Measurements from ENCODE around the gene PPP1R7. TPM values are rescaled to one million over a fixed set of nuclear protein-coding genes. Genes with fewer than 3 reads are reported as not detected.

The PPP1R7 gene
- total RNA-seq, 6 donors from 2014 or later = 38.8 to 76.1 (median 57.7) TPM

DNA sequence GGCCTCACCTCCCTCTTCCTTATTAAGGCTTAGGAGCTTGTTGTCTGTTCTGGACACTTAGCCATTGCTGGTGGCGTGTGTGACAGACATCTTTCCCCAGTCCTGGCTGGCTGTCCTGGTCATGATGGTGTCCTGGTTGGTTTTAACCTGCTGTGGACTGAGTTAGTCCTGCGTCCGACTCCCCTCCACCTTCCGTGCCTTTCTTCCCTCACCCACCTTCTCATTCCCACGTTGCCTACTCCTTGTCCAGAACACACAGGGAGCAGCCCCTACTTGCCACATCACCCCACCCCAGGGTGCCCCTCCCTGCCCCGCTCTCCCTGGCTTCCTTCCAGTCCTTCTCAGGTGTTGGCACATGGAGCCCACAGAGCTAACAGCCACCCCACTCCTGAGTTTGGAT is 47.7 kb downstream of the PPP1R7 start:
- Histone ChIP-seq H3K9me3 (no peaks in the 10 kb centered on the region), H3K27ac (no peak overlapping the region)
- 87 to 90% methylated on average over 5 to 6 of the region's 6 CpGs for WGBS, 2 donors

DNA sequence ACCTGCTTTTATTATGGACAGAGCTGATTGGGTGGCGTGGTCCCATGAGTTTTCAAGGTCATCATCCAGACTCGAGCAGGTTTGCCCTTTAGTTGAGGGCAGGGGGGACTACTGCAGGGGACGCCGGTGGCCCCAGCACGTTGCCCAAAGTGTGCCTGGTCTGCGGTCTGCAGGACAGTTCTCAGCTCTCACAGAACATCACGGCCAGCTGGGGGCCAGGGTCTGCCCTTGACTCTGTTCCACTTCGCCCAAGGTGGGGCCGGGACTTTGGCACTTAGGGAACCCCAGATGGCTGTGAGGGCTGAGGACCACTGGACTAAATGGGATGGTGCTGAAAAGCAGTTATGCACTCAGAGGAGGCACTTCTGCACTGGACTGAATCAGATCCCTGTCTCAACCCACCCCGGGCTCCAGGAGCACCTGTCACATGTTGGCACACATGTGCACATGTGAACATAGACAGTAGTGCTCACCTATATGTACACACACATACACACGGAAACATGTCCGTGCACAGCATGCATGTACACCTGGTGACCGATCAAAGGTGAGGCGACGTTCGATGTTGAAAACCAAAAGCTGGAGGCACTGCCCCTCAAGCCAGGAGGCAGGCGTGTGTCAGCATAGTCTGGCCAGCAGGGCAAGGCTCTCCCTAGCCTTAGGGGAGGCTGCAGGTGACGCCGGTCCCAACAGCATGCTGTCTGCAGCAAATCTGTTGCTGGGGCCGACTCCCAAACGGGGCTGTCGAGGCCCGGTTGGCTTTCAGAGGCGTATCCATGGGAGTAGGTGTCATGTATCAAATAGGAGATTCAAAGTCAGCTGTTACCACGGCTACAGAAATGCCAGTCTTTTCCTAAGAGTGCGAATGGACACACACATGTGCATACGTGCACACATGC is 48.4 kb downstream of the PPP1R7 start:
- no peak for DNase-seq
- no peaks in the 10 kb centered on the region for H3K27me3 ChIP-seq
- no peaks in the 10 kb centered on the region for H3K4me1 ChIP-seq
- H3K9me3 ChIP-seq = no peaks in the 10 kb centered on the region
- H3K4me3 ChIP-seq = no peak overlapping the region
- ATAC-seq (ENCODE audit: low FRiP score in 2 of 2) = no peak
- TF ChIP-seq POLR2AphosphoS5 (IDR thresholded peaks at IDR 0.05) (no peak), EP300 (IDR thresholded peaks at IDR 0.05) (no peak), POLR2A (IDR thresholded peaks at IDR 0.05) (no peak)
- TF ChIP-seq, protein P1, sequence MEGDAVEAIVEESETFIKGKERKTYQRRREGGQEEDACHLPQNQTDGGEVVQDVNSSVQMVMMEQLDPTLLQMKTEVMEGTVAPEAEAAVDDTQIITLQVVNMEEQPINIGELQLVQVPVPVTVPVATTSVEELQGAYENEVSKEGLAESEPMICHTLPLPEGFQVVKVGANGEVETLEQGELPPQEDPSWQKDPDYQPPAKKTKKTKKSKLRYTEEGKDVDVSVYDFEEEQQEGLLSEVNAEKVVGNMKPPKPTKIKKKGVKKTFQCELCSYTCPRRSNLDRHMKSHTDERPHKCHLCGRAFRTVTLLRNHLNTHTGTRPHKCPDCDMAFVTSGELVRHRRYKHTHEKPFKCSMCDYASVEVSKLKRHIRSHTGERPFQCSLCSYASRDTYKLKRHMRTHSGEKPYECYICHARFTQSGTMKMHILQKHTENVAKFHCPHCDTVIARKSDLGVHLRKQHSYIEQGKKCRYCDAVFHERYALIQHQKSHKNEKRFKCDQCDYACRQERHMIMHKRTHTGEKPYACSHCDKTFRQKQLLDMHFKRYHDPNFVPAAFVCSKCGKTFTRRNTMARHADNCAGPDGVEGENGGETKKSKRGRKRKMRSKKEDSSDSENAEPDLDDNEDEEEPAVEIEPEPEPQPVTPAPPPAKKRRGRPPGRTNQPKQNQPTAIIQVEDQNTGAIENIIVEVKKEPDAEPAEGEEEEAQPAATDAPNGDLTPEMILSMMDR (IDR thresholded peaks at IDR 0.05) = no peak
- WGBS, 2 donors = 79 to 86% methylated on average over 10 to 25 of the region's 27 CpGs
- H3K27ac ChIP-seq = no peak overlapping the region
- no peaks in the 10 kb centered on the region for H3K36me3 ChIP-seq

More for the DNA sequence above, 47.7 kb downstream of the PPP1R7 start:
- TF ChIP-seq, protein P1 (IDR thresholded peaks at IDR 0.05) = no peak
- TF ChIP-seq POLR2A (IDR thresholded peaks at IDR 0.05) (no peak), POLR2AphosphoS5 (IDR thresholded peaks at IDR 0.05) (no peak), EP300 (IDR thresholded peaks at IDR 0.05) (no peak)
- Histone ChIP-seq H3K4me1 (no peaks in the 10 kb centered on the region), H3K36me3 (no peaks in the 10 kb centered on the region), H3K27me3 (no peaks in the 10 kb centered on the region), H3K4me3 (no peak overlapping the region)
- no peak for ATAC-seq (ENCODE audit: low FRiP score in 2 of 2)
- DNase-seq = no peak

DNA sequence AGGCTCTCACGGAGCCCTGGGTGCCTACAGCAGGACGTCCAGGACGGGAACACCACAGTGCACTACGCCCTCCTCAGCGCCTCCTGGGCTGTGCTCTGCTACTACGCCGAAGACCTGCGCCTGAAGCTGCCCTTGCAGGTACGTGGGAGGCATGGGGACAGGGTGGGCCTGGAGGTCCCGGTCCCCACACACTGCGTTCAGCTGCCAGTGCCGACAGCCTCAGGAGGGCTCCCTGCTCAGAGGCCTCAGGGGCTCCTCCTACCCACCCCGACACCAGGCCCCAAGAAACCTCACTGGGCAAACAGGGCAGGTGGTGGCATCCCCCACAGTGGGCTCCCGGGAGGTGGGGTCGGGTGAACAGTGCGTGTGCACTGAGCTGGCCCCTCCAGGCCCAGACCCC is 49.0 kb downstream of the PPP1R7 start:
- DNase-seq = no peak
- WGBS, 2 donors = 93 to 98% methylated on average over 6 to 11 of the region's 16 CpGs
- Histone ChIP-seq H3K9me3 (no peaks in the 10 kb centered on the region), H3K36me3 (no peaks in the 10 kb centered on the region), H3K4me1 (no peaks in the 10 kb centered on the region), H3K27ac (no peak overlapping the region), H3K4me3 (no peak overlapping the region), H3K27me3 (no peaks in the 10 kb centered on the region)
- no peak for TF ChIP-seq POLR2A (IDR thresholded peaks at IDR 0.05)
- TF ChIP-seq POLR2AphosphoS5 (IDR thresholded peaks at IDR 0.05) = no peak
- TF ChIP-seq, protein P1 (IDR thresholded peaks at IDR 0.05) = no peak
- TF ChIP-seq EP300 (IDR thresholded peaks at IDR 0.05) = no peak
- no peak for ATAC-seq (ENCODE audit: low FRiP score in 2 of 2)

DNA sequence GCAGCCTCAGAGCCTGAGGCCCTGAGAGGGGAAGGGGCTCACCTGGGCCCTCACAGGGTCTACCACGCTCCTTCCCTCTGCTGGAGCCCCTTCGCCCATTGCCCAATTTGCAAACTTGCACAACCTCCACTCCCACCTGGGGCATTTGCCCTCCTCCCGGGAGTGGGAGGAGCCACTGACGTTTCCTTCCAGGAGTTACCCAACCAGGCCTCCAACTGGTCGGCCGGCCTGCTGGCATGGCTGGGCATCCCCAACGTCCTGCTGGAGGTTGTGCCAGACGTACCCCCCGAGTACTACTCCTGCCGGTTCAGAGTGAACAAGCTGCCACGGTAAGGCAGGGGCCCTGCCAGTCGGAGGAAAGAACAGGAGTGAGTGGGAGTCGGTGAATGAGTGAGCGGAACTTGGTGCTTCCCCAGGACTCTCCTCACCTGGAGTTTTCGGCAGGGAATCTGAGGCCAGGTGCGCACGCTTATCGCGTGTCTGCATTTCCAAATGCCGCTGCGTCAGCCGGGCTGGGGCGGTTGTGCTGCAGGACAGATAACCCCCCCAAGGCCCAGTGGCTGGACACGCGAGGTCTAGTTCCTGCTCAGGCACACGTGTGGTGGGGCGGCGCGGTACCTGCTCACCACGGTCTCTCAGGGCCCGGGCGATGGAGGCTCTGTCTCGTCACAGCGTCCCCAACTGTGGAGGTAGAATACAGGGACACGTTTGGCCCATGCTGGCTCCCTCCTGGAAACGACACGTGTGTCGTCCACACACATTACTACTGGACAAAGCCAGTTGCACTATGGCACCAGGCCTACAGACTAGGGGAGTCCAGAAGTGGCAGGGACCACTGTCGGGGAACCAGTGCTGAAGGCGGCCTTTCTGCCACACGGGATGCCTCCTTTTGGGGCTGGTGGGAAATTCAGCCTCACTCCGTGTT is 49.9 kb downstream of the PPP1R7 start:
- ATAC-seq (ENCODE audit: low FRiP score in 2 of 2) (no peak), DNase-seq (peak in 1 of 2 donors; percentile 69)
- Histone ChIP-seq H3K9me3 (no peaks in the 10 kb centered on the region), H3K4me1 (no peaks in the 10 kb centered on the region), H3K27me3 (no peaks in the 10 kb centered on the region), H3K27ac (no peak overlapping the region), H3K4me3 (no peak overlapping the region), H3K36me3 (no peaks in the 10 kb centered on the region)
- WGBS, 2 donors = 76 to 80% methylated on average over 32 to 38 of the region's 42 CpGs
- TF ChIP-seq POLR2A (IDR thresholded peaks at IDR 0.05) (no peak), EP300 (IDR thresholded peaks at IDR 0.05) (no peak), POLR2AphosphoS5 (IDR thresholded peaks at IDR 0.05) (no peak)
- TF ChIP-seq, protein P1 (IDR thresholded peaks at IDR 0.05) = no peak
